Tibial nerve (tissue), 4 donors: ENCODE measurements around the gene AFMID. TPM values are rescaled to one million over a fixed set of nuclear protein-coding genes. Genes with fewer than 3 reads are reported as not detected.

Source experiments
- DNase-seq, 2 donors: peaks; one replicate each; pipeline ENCODE4 v3.0.0-alpha.2; 2019; ENCODE audit warnings: low spot score in 2 of 2
- H3K27ac ChIP-seq, 4 donors: fragments of 200-600 bp; sonication (generic) in 3 of 4; one replicate each; pipeline ENCODE4 v1.5.1; 2017 to 2019; ENCODE audit warnings: mild to moderate bottlenecking in 1 of 4
- H3K27me3 ChIP-seq, 2 donors: fragments of 200-600 bp; sonication (generic) in 1 of 2; one replicate each; pipeline versions ENCODE4 v1.5.1 to v1.6.0; 2017 to 2019
- H3K36me3 ChIP-seq, 3 donors: fragments of 200-600 bp; sonication (generic); one replicate each; pipeline ENCODE4 v1.5.1; 2018 to 2019
- H3K4me1 ChIP-seq, 4 donors: fragments of 200-600 bp; sonication (generic) in 3 of 4; one replicate each; pipeline ENCODE4 v1.5.1; 2017 to 2019
- H3K4me3 ChIP-seq, 4 donors: fragments of 200-600 bp; sonication (generic) in 3 of 4; one replicate each; pipeline ENCODE4 v1.5.1; 2017 to 2019; ENCODE audit warnings: mild to moderate bottlenecking in 1 of 4, moderate library complexity in 1 of 4
- H3K9me3 ChIP-seq, 4 donors: fragments of 200-600 bp; sonication (generic) in 3 of 4; one replicate each; pipeline ENCODE4 v1.5.1; 2017 to 2019
- EP300 ChIP-seq, 2 donors: sonication (generic); formaldehyde crosslinking; IDR thresholded peaks; one replicate each; pipeline ENCODE4 v1.6.1; 2017; ENCODE audit warnings: antibody characterized with exemption in 2 of 2, mild to moderate bottlenecking in 1 of 2
- POLR2A ChIP-seq, 2 donors: fragments of 450-650 bp; IDR thresholded peaks; one replicate each; pipeline ENCODE4 v1.6.1; 2017; ENCODE audit warnings: antibody characterized with exemption in 2 of 2, mild to moderate bottlenecking in 2 of 2, moderate library complexity in 2 of 2
- WGBS, 2 donors: methylation state at CpG; one replicate each; pipeline ENCODE4 v1.1.5; 2018; 5-methylcytosine and 5-hydroxymethylcytosine counted together
- total RNA-seq, 4 donors: library from RNA; depleted of rRNA; stranded (reverse); fragments of >200 nt; gene quantifications; one replicate each; pipeline ENCODE4 v1.1.0, GENCODE V29; 2016
- TF ChIP-seq, protein P1 (sequence below), 5 experiments: fragments of 200-600 bp in 3 of 5; fragments of 450-650 bp in 2 of 5; sonication (generic) in 3 of 5; IDR thresholded peaks; one replicate each; pipeline ENCODE4 v1.5.1; 2016 to 2019; ENCODE audit warnings: antibody characterized with exemption in 5 of 5, mild to moderate bottlenecking in 3 of 5, moderate library complexity in 2 of 5

The AFMID gene
- total RNA-seq, 4 donors from 2014 or later: 29.7 to 40.6 (median 37.7) TPM

DNA sequence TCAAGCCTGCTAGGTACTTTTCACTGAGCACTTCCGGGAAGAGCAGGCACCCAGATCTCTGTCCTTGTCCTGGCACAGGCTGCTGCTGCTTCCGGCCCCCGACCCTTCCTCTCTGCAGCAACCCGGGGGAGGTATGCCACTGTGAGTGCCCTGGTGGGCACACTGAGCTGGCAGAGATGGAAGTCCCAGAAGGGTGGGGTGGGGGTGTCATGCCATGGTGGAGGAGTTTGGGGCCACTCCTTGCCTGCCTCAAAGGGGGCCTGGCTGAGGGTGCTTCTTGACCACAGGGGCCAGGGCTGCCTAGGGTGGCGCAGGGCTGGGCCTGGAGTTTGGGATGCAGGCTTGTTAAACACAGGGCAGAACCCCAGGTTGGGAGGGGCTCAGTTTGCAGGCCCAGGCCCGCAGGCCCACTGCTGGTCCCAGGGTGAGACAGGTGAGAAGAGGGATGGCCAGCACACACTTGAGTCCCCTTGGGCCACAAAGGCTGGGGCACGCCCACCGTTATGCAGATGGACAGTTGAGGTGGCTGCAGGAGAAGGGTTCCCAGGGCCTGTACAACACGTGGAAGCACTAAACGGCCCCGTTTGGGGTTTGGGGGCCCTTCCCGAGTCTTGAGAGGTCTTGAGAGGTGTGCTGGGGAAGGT, 53.0 kb downstream of the AFMID start:
- H3K4me1 ChIP-seq: no peaks in the 10 kb centered on the region
- no peak overlapping the region for H3K27ac ChIP-seq
- no peaks in the 10 kb centered on the region for H3K36me3 ChIP-seq
- no peak overlapping the region for H3K4me3 ChIP-seq
- H3K27me3 ChIP-seq: no peaks in the 10 kb centered on the region
- DNase-seq: no peak
- TF ChIP-seq EP300 (IDR thresholded peaks at IDR 0.05): no peak
- TF ChIP-seq, protein P1, sequence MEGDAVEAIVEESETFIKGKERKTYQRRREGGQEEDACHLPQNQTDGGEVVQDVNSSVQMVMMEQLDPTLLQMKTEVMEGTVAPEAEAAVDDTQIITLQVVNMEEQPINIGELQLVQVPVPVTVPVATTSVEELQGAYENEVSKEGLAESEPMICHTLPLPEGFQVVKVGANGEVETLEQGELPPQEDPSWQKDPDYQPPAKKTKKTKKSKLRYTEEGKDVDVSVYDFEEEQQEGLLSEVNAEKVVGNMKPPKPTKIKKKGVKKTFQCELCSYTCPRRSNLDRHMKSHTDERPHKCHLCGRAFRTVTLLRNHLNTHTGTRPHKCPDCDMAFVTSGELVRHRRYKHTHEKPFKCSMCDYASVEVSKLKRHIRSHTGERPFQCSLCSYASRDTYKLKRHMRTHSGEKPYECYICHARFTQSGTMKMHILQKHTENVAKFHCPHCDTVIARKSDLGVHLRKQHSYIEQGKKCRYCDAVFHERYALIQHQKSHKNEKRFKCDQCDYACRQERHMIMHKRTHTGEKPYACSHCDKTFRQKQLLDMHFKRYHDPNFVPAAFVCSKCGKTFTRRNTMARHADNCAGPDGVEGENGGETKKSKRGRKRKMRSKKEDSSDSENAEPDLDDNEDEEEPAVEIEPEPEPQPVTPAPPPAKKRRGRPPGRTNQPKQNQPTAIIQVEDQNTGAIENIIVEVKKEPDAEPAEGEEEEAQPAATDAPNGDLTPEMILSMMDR (IDR thresholded peaks at IDR 0.05): no peak
- 65 to 80% methylated on average over 9 to 12 of the region's 12 CpGs for WGBS, 2 donors
- no peaks in the 10 kb centered on the region for H3K9me3 ChIP-seq

DNA sequence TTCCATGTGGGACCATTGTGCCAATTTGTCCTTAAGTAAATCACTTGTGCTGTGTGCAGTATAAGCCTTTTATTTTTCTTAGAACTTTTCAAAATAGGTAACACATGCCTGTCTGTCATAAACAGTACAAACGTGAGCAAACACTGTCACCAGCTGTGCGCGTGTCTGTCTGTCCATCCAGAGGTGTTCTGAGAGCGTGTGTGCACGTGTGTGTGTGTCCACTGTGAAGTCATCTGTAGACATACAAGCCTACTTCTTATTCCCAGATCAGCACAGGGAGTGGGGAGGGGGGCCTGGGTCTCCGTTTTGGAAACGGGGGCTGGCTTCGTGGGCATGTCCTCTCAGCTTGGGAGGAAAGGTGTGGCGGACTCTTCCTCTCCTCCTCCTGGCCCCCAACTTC, 53.7 kb downstream of the AFMID start:
- no peak for DNase-seq
- TF ChIP-seq EP300 (IDR thresholded peaks at IDR 0.05) (no peak), POLR2A (IDR thresholded peaks at IDR 0.05) (no peak)
- TF ChIP-seq, protein P1 (IDR thresholded peaks at IDR 0.05): no peak

DNA sequence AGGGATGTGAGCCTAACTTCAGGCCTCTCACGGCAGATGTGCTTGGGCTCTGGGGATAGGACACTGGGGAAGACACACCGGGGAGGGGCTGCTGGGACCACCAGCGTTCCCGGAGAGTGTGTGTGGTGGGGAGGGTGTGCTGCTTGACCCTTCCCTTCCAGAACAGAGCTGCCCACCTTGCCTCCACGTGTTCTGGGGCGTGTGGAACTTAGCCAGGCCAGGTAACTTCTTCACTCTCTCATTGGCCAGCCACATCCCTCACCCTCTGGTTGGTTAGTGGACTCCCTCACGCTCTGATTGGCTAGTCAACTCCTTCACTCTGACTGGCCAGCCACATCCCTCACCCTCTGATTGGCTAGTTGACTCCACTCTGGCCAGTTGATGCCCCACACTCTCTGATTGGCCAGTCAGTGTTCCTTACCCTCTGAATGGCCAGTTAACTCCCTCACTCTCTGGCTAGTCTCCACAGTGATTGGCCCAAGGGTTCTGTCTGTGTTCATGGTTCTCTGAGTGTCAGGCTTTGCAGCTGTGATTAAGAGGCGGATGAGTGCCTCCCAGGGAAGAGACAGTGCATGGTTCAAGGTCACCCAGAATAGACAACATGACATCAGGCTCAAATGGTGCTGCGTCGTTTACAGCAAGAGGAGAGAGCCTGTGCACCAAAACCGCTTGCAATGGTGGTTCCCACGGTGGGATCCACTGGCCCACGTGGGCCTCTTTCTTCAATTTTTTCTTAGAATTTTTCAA, 54.3 kb downstream of the AFMID start:
- Histone ChIP-seq H3K9me3 (peaks cover 0 to 5% (median 0%) of the 10 kb centered on the region in 4 donors), H3K27ac (no peak overlapping the region), H3K27me3 (no peaks in the 10 kb centered on the region), H3K36me3 (no peaks in the 10 kb centered on the region), H3K4me1 (no peaks in the 10 kb centered on the region), H3K4me3 (no peak overlapping the region)
- TF ChIP-seq, protein P1 (IDR thresholded peaks at IDR 0.05): no peak
- no peak for TF ChIP-seq POLR2A (IDR thresholded peaks at IDR 0.05)
- no peak for TF ChIP-seq EP300 (IDR thresholded peaks at IDR 0.05)
- no peak for DNase-seq
- 82% methylated on average over 12 of the region's 13 CpGs for WGBS, 2 donors

More for the DNA sequence above, 53.7 kb downstream of the AFMID start:
- H3K4me3 ChIP-seq: no peak overlapping the region
- H3K4me1 ChIP-seq: no peaks in the 10 kb centered on the region
- H3K27ac ChIP-seq: no peak overlapping the region
- peaks cover 0 to 5% (median 0%) of the 10 kb centered on the region in 4 donors for H3K9me3 ChIP-seq
- H3K36me3 ChIP-seq: no peaks in the 10 kb centered on the region
- H3K27me3 ChIP-seq: no peaks in the 10 kb centered on the region
- WGBS, 2 donors: 65 to 72% methylated on average over 9 of the region's 9 CpGs

DNA sequence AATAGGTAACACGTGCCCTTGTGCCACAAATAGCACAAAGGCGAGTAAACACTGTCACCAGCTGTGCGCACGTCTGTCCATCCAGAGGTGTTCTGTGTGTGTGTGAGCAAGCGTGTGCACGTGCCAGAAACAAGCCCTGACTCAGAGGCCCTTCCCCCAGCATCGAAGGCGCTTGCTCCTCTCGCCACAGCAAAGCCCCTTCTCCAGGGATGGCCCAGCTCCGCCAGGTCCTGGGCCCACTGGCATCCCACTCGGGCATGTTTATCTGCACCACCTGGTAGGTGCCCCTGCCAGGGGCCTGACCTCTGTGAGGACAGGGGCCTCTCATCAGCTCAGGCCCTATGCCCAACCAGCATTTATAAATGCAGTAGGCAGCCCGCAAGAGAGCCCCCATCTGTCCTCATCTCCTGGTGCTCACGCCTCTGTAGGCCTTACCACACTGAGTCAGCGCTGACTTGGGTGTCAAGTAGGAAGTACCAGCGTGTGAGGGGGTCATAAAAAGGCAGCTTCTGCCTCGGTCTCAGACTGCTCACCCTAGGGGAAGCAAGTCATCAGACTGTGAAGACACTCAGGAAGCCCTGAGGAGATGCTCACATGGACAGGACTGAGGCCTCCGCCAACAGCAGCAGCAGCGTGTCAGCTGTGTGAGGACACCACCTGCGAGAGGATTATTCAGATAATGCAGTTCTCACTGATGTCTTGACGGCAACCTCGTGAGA, 55.0 kb downstream of the AFMID start:
- H3K27ac ChIP-seq: no peak overlapping the region
- 75 to 80% methylated on average over 21 of the region's 21 CpGs for WGBS, 2 donors
- TF ChIP-seq EP300 (IDR thresholded peaks at IDR 0.05) (no peak), POLR2A (IDR thresholded peaks at IDR 0.05) (no peak)
- TF ChIP-seq, protein P1 (IDR thresholded peaks at IDR 0.05): no peak
- H3K27me3 ChIP-seq: no peaks in the 10 kb centered on the region
- no peaks in the 10 kb centered on the region for H3K4me1 ChIP-seq
- no peak overlapping the region for H3K4me3 ChIP-seq
- peaks cover 0 to 5% (median 0%) of the 10 kb centered on the region in 4 donors for H3K9me3 ChIP-seq
- DNase-seq: no peak
- H3K36me3 ChIP-seq: no peaks in the 10 kb centered on the region

DNA sequence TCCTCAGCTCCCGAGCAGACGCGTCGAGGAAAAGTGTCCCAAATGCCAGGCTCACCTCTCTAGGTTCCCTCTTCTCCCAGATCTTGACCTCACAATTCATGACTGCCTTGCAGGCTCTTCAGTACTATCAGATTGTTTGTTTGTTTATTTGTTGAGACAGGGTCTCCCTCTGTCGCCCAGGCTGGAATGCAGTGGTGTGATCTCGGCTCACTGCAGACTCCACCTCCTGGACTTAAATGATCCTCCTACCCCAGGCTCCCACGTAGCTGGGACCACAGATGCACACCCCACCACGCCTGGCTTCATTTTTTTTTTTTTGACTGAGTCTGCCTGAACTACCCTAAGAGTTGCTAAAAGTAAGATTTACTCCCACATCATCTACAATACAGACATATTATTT, 60.1 kb downstream of the AFMID start:
- WGBS, 2 donors: 71 to 75% methylated on average over 8 of the region's 8 CpGs
- H3K9me3 ChIP-seq: peaks cover 0 to 5% (median 0%) of the 10 kb centered on the region in 4 donors
- H3K27ac ChIP-seq: no peak overlapping the region
- TF ChIP-seq, protein P1 (IDR thresholded peaks at IDR 0.05): no peak
- no peak for TF ChIP-seq POLR2A (IDR thresholded peaks at IDR 0.05)
- TF ChIP-seq EP300 (IDR thresholded peaks at IDR 0.05): no peak
- no peaks in the 10 kb centered on the region for H3K36me3 ChIP-seq
- no peaks in the 10 kb centered on the region for H3K27me3 ChIP-seq
- DNase-seq: no peak
- H3K4me3 ChIP-seq: no peak overlapping the region
- peaks cover 0 to 19% (median 10%) of the 10 kb centered on the region in 4 donors for H3K4me1 ChIP-seq
